H1 (cell line): ENCODE data around the gene EBF3. TPM values are rescaled to one million over a fixed set of nuclear protein-coding genes. Genes with fewer than 3 reads are reported as not detected.

Source experiments
- CTCF ChIA-PET: fragments of 300-600 bp; sonication (Branson Sonifier 250); formaldehyde crosslinking; loops from one replicate; lab custom pipeline; 2021; ENCODE audit not compliant: partially characterized antibody; lab: Charles Lee
- POLR2A ChIA-PET: fragments of 300-600 bp; sonication (Branson Sonifier 250); formaldehyde crosslinking; loops from one replicate; lab custom pipeline; 2021; ENCODE audit warnings: inconsistent platforms; ENCODE audit not compliant: partially characterized antibody; lab: Charles Lee
- DNase-seq, 2 experiments: peaks; one replicate each; pipeline versions ENCODE4 v3.0.0 to v3.0.0-alpha.2; 2010 to 2022; ENCODE audit warnings: low spot score in 2 of 2, low read depth in 1 of 2, mixed read lengths in 1 of 2
- FAIRE-seq: peaks from 2 replicates; lab custom pipeline; 2011; peaks lifted over from hg19 to GRCh38; lab: Jason Lieb, UNC
- H2AFZ ChIP-seq: 2 replicates; pipeline ENCODE4 v1.8.1; 2012; ENCODE audit warnings: low read length, inconsistent platforms
- H2AK5ac ChIP-seq: 2 replicates; pipeline ENCODE4 v1.6.1; 2013; ENCODE audit warnings: low read depth, low read length
- H2BK120ac ChIP-seq: replicated peaks from 2 replicates; pipeline ENCODE3; 2013; ENCODE audit warnings: low read depth, low read length, inconsistent platforms
- H2BK12ac ChIP-seq: 2 replicates; pipeline ENCODE4 v1.6.1; 2013; ENCODE audit warnings: low read depth, low read length
- H2BK15ac ChIP-seq: 2 replicates; pipeline ENCODE4 v1.6.1; 2013; ENCODE audit warnings: low read length
- H2BK20ac ChIP-seq: 2 replicates; pipeline ENCODE4 v1.6.1; 2013; ENCODE audit warnings: low read length
- H2BK5ac ChIP-seq: 2 replicates; pipeline ENCODE4 v1.6.1; 2013; ENCODE audit warnings: low read depth, low read length
- H3K14ac ChIP-seq: 2 replicates; pipeline ENCODE4 v1.6.1; 2013; ENCODE audit warnings: inconsistent platforms; ENCODE audit not compliant: insufficient read length
- H3K18ac ChIP-seq: 2 replicates; pipeline ENCODE4 v1.6.1; 2013; ENCODE audit warnings: low read length; ENCODE audit errors: extremely low read depth
- H3K23ac ChIP-seq: 2 replicates; pipeline ENCODE4 v1.6.1; 2013; ENCODE audit warnings: inconsistent platforms; ENCODE audit not compliant: insufficient read length
- H3K23me2 ChIP-seq: 2 replicates; pipeline ENCODE4 v1.6.1; 2013; ENCODE audit warnings: low read depth, low read length
- H3K27ac ChIP-seq: 2 replicates; pipeline ENCODE4 v1.6.1; 2011; ENCODE audit warnings: low read depth, low read length, inconsistent platforms
- H3K27me3 ChIP-seq, 4 experiments: replicated peaks in 1 of 4; 1 replicate in 1 of 4; 2 replicates in 3 of 4; pipeline versions ENCODE4 v1.6.1 to v1.8.1; 2011 to 2013; ENCODE audit warnings: low read length in 3 of 4, mild to moderate bottlenecking in 3 of 4, inconsistent platforms in 2 of 4, mixed read lengths in 2 of 4, moderate library complexity in 1 of 4; ENCODE audit not compliant: control insufficient read depth in 3 of 4, insufficient read depth in 3 of 4; ENCODE audit errors: extremely low read depth in 1 of 4
- H3K36me3 ChIP-seq, 4 experiments: 2 replicates each; pipeline versions ENCODE4 v1.6.1 to v1.8.1; 2011 to 2013; ENCODE audit warnings: mild to moderate bottlenecking in 4 of 4, low read length in 3 of 4, moderate library complexity in 2 of 4, control low read depth in 1 of 4, inconsistent platforms in 1 of 4; ENCODE audit not compliant: insufficient read depth in 4 of 4, control insufficient read depth in 2 of 4
- H3K4ac ChIP-seq: replicated peaks from 2 replicates; pipeline ENCODE3; 2013; ENCODE audit warnings: low read length, low read depth, mixed read lengths, inconsistent platforms; ENCODE audit not compliant: insufficient read length
- H3K4me1 ChIP-seq, 4 experiments: replicated peaks in 1 of 4; 1 replicate in 1 of 4; 2 replicates in 3 of 4; pipeline versions ENCODE4 v1.6.1 to v1.8.1; 2011 to 2013; ENCODE audit warnings: low read length in 3 of 4, inconsistent platforms in 2 of 4, mixed read lengths in 1 of 4; ENCODE audit not compliant: insufficient read depth in 4 of 4, control insufficient read depth in 3 of 4
- H3K4me2 ChIP-seq, 2 experiments: 2 replicates each; pipeline versions ENCODE4 v1.6.1 to v1.8.1; 2011 to 2013; ENCODE audit warnings: low read depth in 2 of 2, low read length in 2 of 2, control low read depth in 1 of 2, inconsistent platforms in 1 of 2, mild to moderate bottlenecking in 1 of 2; ENCODE audit not compliant: insufficient read depth in 1 of 2
- H3K4me3 ChIP-seq, 4 experiments: fragments of 200-600, 300-600 bp in 1 of 4; sonication (generic), shearing (Covaris generic), sonication (Bioruptor Twin) in 1 of 4; 2 replicates each; pipeline versions ENCODE4 v1.5.1 to v1.8.1; 2011 to 2016; ENCODE audit warnings: low read length in 4 of 4, low read depth in 3 of 4, control low read depth in 2 of 4, inconsistent platforms in 2 of 4, mild to moderate bottlenecking in 2 of 4, mixed read lengths in 1 of 4, moderate library complexity in 1 of 4; ENCODE audit not compliant: insufficient read depth in 2 of 4; ENCODE audit errors: extremely low read depth in 1 of 4
- H3K56ac ChIP-seq: replicated peaks from 2 replicates; pipeline ENCODE3; 2013; ENCODE audit warnings: low read depth, mild to moderate bottlenecking, mixed read lengths, low read length, inconsistent platforms; ENCODE audit not compliant: insufficient read length
- H3K79me1 ChIP-seq: 2 replicates; pipeline ENCODE4 v1.6.1; 2013; ENCODE audit warnings: low read depth, low read length, control low read depth
- H3K79me2 ChIP-seq, 2 experiments: 2 replicates each; pipeline versions ENCODE4 v1.6.1 to v1.8.1; 2012 to 2013; ENCODE audit warnings: low read length in 2 of 2, mild to moderate bottlenecking in 2 of 2, inconsistent platforms in 1 of 2; ENCODE audit not compliant: insufficient read depth in 2 of 2, control insufficient read depth in 1 of 2
- H3K9ac ChIP-seq, 4 experiments: replicated peaks in 1 of 4; 1 replicate in 1 of 4; 2 replicates in 3 of 4; pipeline versions ENCODE4 v1.6.1 to v1.8.1; 2011 to 2013; ENCODE audit warnings: low read depth in 3 of 4, low read length in 3 of 4, control low read depth in 2 of 4, mild to moderate bottlenecking in 2 of 4, moderate library complexity in 2 of 4, inconsistent platforms in 1 of 4; ENCODE audit errors: extremely low read depth in 1 of 4
- H3K9me3 ChIP-seq, 2 experiments: 2 replicates each; pipeline versions ENCODE4 v1.6.1 to v1.8.1; 2012 to 2013; ENCODE audit warnings: mild to moderate bottlenecking in 2 of 2, moderate library complexity in 2 of 2, control low read depth in 1 of 2, inconsistent platforms in 1 of 2, low read depth in 1 of 2, low read length in 1 of 2, mixed read lengths in 1 of 2; ENCODE audit not compliant: insufficient read depth in 2 of 2
- H4K20me1 ChIP-seq, 2 experiments: replicated peaks in 1 of 2; 2 replicates each; pipeline versions ENCODE3 to v1.8.1; 2011 to 2013; ENCODE audit warnings: inconsistent platforms in 2 of 2, low read length in 2 of 2, mild to moderate bottlenecking in 1 of 2; ENCODE audit not compliant: insufficient read depth in 2 of 2, control insufficient read depth in 1 of 2
- H4K5ac ChIP-seq: 2 replicates; pipeline ENCODE4 v1.6.1; 2013; ENCODE audit warnings: low read length, low read depth, mixed read lengths, inconsistent platforms; ENCODE audit not compliant: insufficient read length
- H4K8ac ChIP-seq: 2 replicates; pipeline ENCODE4 v1.8.0; 2013; ENCODE audit warnings: mild to moderate bottlenecking, moderate library complexity, low read length, inconsistent platforms; ENCODE audit not compliant: insufficient read depth; ENCODE audit errors: extremely low read depth
- H4K91ac ChIP-seq: replicated peaks from 2 replicates; pipeline ENCODE3; 2013; ENCODE audit warnings: low read length, mixed read lengths, inconsistent platforms; ENCODE audit not compliant: insufficient read length
- EP300 ChIP-seq, 2 experiments: IDR thresholded peaks; 1 replicate in 1 of 2; 2 replicates in 1 of 2; pipeline ENCODE4 v1.6.1; 2011 to 2012; ENCODE audit warnings: low read depth in 2 of 2, low read length in 2 of 2, mild to moderate bottlenecking in 2 of 2, borderline replicate concordance in 1 of 2, inconsistent platforms in 1 of 2, moderate library complexity in 1 of 2
- FOSL1 ChIP-seq: IDR thresholded peaks from 2 replicates; pipeline ENCODE4 v1.6.1; 2011; ENCODE audit warnings: mild to moderate bottlenecking, low read depth, low read length, moderate library complexity; ENCODE audit not compliant: insufficient read depth
- GTF2F1 ChIP-seq: IDR thresholded peaks from 2 replicates; pipeline ENCODE4 v1.6.1; 2012; ENCODE audit warnings: low read depth, low read length, improper control_type of control experiment, borderline replicate concordance
- JUN ChIP-seq: IDR thresholded peaks from 2 replicates; pipeline ENCODE4 v1.6.1; 2011; ENCODE audit warnings: low read depth, mild to moderate bottlenecking, improper control_type of control experiment, low read length
- RNF2 ChIP-seq: fragments of 200-900, 300-1000 bp; sonication (generic); IDR thresholded peaks from 2 replicates; pipeline ENCODE4 v1.7.1; 2016; ENCODE audit warnings: borderline replicate concordance, low read depth, mild to moderate bottlenecking, antibody characterized with exemption, low read length; ENCODE audit not compliant: poor library complexity, severe bottlenecking; ENCODE audit errors: missing control alignments
- SIX5 ChIP-seq: IDR thresholded peaks from 2 replicates; pipeline ENCODE4 v1.6.1; 2011; ENCODE audit warnings: mild to moderate bottlenecking, low read depth, low read length
- SP1 ChIP-seq: IDR thresholded peaks from 2 replicates; pipeline ENCODE4 v1.6.1; 2011; ENCODE audit warnings: low read depth, low read length
- TAF1 ChIP-seq: IDR thresholded peaks from 2 replicates; pipeline ENCODE4 v1.6.1; 2011; ENCODE audit warnings: mild to moderate bottlenecking, low read depth, low read length
- TBP ChIP-seq: IDR thresholded peaks from 2 replicates; pipeline ENCODE4 v1.6.1; 2011; ENCODE audit warnings: low read depth, low read length, improper control_type of control experiment
- TCF12 ChIP-seq: IDR thresholded peaks from 2 replicates; pipeline ENCODE4 v1.6.1; 2011; ENCODE audit warnings: low read depth, mild to moderate bottlenecking, low read length
- TEAD4 ChIP-seq: IDR thresholded peaks from 2 replicates; pipeline ENCODE4 v1.6.1; 2012; ENCODE audit warnings: low read depth, low read length, inconsistent platforms, mixed read lengths
- WGBS, 2 experiments: shearing (Covaris generic) in 1 of 2; methylation state at CpG; one replicate each; pipeline versions ENCODE4 v1.1.6 to v1.1.7; 2013 to 2015; ENCODE audit warnings: low lambda C conversion rate in 2 of 2, mixed read lengths in 2 of 2, inconsistent platforms in 1 of 2, low coverage in 1 of 2, missing lambda C conversion rate in 1 of 2; ENCODE audit not compliant: insufficient replicate concordance in 2 of 2, insufficient coverage in 1 of 2, insufficient read length in 1 of 2; ENCODE audit errors: extremely low coverage in 1 of 2, missing lambda C conversion rate in 1 of 2; 5-methylcytosine and 5-hydroxymethylcytosine counted together
- polyA plus RNA-seq, 7 experiments: library from polyadenylated mRNA; depleted of rRNA in 3 of 7; stranded (reverse) in 5 of 7; unstranded in 2 of 7; fragments of >200 nt in 5 of 7; fragments of 200-250 nt in 2 of 7; gene quantifications; 1 replicate in 5 of 7; 2 replicates in 1 of 7; 4 replicates in 1 of 7; pipeline versions ENCODE4 v1.2.1 to v1.2.3, GENCODE V29; 2011 to 2013; ENCODE audit warnings: missing spikeins in 2 of 7, mixed read lengths in 2 of 7
- total RNA-seq: library from RNA; stranded (reverse); fragmentation: NEBNext Ultra II Directional; extraction: Animal tissue kit (Norgen Biotek cat#: 25700); gene quantifications from 2 replicates; pipeline ENCODE4 v1.2.1, GENCODE V29; 2021
- TF ChIP-seq, protein P1 (sequence below): IDR thresholded peaks from 2 replicates; pipeline ENCODE4 v1.6.1; 2012; ENCODE audit warnings: inconsistent platforms

Gene EBF3
- total and polyA plus RNA-seq, 2 of the 8 experiments (the other 6 are each of a cell fraction or from before 2014, with no cell fraction given), result 0.08 to 0.26 TPM

DNA sequence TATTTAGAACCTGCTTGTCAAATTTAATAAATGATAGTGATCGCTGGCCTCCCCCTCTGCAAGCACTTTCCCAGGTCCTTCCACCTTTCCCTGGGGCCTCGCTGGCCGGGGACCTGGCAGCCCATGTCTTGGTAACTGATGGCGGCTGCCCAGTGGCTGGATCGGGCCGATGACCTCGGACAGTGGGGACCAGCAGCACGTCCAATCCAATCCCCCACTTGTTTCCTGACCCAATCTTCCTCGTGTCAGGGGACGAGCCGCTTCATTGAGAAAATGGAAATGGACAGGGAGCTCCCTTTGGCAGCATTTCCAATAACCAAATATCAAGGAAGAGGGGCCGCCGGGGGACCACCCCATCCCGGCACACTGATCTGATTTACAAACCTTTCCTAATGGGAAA lies 17.2 kb downstream of the EBF3 start:
- H3K9ac ChIP-seq, result no peak overlapping the region
- H2BK20ac ChIP-seq, result no peak overlapping the region
- no peak overlapping the region for H2AK5ac ChIP-seq
- no peaks in the 10 kb centered on the region for H3K9me3 ChIP-seq
- no peak overlapping the region for H3K4me2 ChIP-seq
- DNase-seq (no peak), FAIRE-seq (no peak)
- H2BK15ac ChIP-seq, result no peak overlapping the region
- H3K56ac ChIP-seq, result no peak overlapping the region
- H3K14ac ChIP-seq, result no peak overlapping the region
- H4K8ac ChIP-seq, result no peak overlapping the region
- H3K18ac ChIP-seq, result no peak overlapping the region
- H2AFZ ChIP-seq, result no peak overlapping the region
- no peak overlapping the region for H2BK5ac ChIP-seq
- H3K27ac ChIP-seq, result no peak overlapping the region
- H2BK12ac ChIP-seq, result no peak overlapping the region
- no peaks in the 10 kb centered on the region for H4K20me1 ChIP-seq
- H3K36me3 ChIP-seq, result no peaks in the 10 kb centered on the region
- POLR2A ChIA-PET, result interaction anchor here (0.9 kb wide), 1 partner anchor 11 kb away, joined by 3 read pairs; no protein-coding TSS in a partner anchor
- H4K91ac ChIP-seq, result no peak overlapping the region
- H2BK120ac ChIP-seq, result no peak overlapping the region
- no peaks in the 10 kb centered on the region for H3K79me1 ChIP-seq
- H3K4me3 ChIP-seq, result no peak overlapping the region
- H3K23me2 ChIP-seq, result no peaks in the 10 kb centered on the region
- WGBS, 2 experiments, result 74% methylated on average over 14 of the region's 14 CpGs; no CpG with 5 or more reads in 1 of the 2 experiments
- peaks cover 0 to 5% (median 3%) of the 10 kb centered on the region in 4 experiments; a peak in 3 of 7 replicates for H3K4me1 ChIP-seq
- no peak overlapping the region for H3K23ac ChIP-seq
- no peak overlapping the region for H4K5ac ChIP-seq
- CTCF ChIA-PET, result interaction anchor here (1.1 to 1.2 kb wide), 2 partner anchors 21 to 22 kb away, joined by 3 to 4 read pairs; no protein-coding TSS in a partner anchor
- H3K27me3 ChIP-seq, result peaks cover 0 to 9% (median 5%) of the 10 kb centered on the region in 4 experiments; a peak in 3 of 7 replicates
- H3K4ac ChIP-seq, result no peak overlapping the region
- H3K79me2 ChIP-seq, result no peaks in the 10 kb centered on the region
- no peak for TF ChIP-seq TBP
- TF ChIP-seq, protein P1, sequence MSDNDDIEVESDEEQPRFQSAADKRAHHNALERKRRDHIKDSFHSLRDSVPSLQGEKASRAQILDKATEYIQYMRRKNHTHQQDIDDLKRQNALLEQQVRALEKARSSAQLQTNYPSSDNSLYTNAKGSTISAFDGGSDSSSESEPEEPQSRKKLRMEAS, result no peak
- no peak for TF ChIP-seq SIX5
- no peak for TF ChIP-seq GTF2F1
- no peak for TF ChIP-seq RNF2
- TF ChIP-seq TEAD4, result no peak
- no peak for TF ChIP-seq TCF12
- TF ChIP-seq EP300 (IDR thresholded peaks at IDR 0.05; ENCODE audit: borderline replicate concordance in 1 of 2, low read depth in 2 of 2, low read length in 2 of 2), result no peak
- no peak for TF ChIP-seq JUN
- no peak for TF ChIP-seq SP1
- no peak for TF ChIP-seq TAF1
- no peak for TF ChIP-seq FOSL1
